Activated naive CD4-positive, alpha-beta T cell (primary cell): ENCODE measurements around the gene EDAR.
A peak's percentile ranks its signal among the peaks of the same experiment; 100 is the strongest.

ENCODE experiments used
- DNase-seq, 4 experiments: peaks; one replicate each; lab custom pipeline; 2025; lab: John Stamatoyannopoulos, UW

The EDAR gene

GRCh38 chr2:108940156-108940555 is 48.9 kb downstream of the EDAR start:
- no peak for DNase-seq

- no peak for DNase-seq
Measured at GRCh38 chr2:108938077-108938710, 50.8 kb downstream of the EDAR start.

- no peak for DNase-seq
Measured at GRCh38 chr2:108937367-108938017, 51.5 kb downstream of the EDAR start.

- no peak for DNase-seq
Measured at GRCh38 chr2:108936866-108937265, 52.2 kb downstream of the EDAR start.

GRCh38 chr2:108936076-108936864 is 52.8 kb downstream of the EDAR start:
- DNase-seq = no peak

- DNase-seq = no peak
Measured at GRCh38 chr2:108935271-108935741, 53.7 kb downstream of the EDAR start.

- no peak for DNase-seq
Measured at GRCh38 chr2:108934583-108935245, 54.3 kb downstream of the EDAR start.

GRCh38 chr2:108934151-108934550 is 54.9 kb downstream of the EDAR start:
- DNase-seq = no peak

- DNase-seq = no peak
Measured at GRCh38 chr2:108933691-108934117, 55.3 kb downstream of the EDAR start.

- no peak for DNase-seq
Measured at GRCh38 chr2:108932736-108933332, 56.2 kb downstream of the EDAR start.

- no peak for DNase-seq
Measured at GRCh38 chr2:108931372-108931771, 57.6 kb downstream of the EDAR start.

- DNase-seq = no peak
Measured at GRCh38 chr2:108929807-108930425, 59.1 kb downstream of the EDAR start.

GRCh38 chr2:108928660-108929377 is 60.2 kb downstream of the EDAR start:
- DNase-seq = no peak

GRCh38 chr2:108927936-108928659 is 60.9 kb downstream of the EDAR start:
- DNase-seq = peak in 2 of 4 experiments; percentile 6 to 13

GRCh38 chr2:108927405-108927804 is 61.6 kb downstream of the EDAR start:
- DNase-seq = no peak

GRCh38 chr2:108926561-108927380 is 62.2 kb downstream of the EDAR start:
- no peak for DNase-seq

GRCh38 chr2:108925735-108926134 is 63.3 kb downstream of the EDAR start:
- no peak for DNase-seq

- DNase-seq = no peak
Measured at GRCh38 chr2:108925286-108925685, 63.7 kb downstream of the EDAR start.

GRCh38 chr2:108924580-108925251 is 64.3 kb downstream of the EDAR start:
- no peak for DNase-seq
